HG03108 (cell line): ENCODE results near the gene CISD2.
"Not testable (repeated sequence)": the region's sequence is repeated elsewhere in the genome, so short reads cannot be mapped to it uniquely, and the experiment has no call there.

Experiments used
- ATAC-seq: cut with Tn5 transposase; IDR thresholded peaks from one replicate; pipeline ENCODE4 v1.9.1; 2021; ENCODE audit warnings: moderate library complexity; ENCODE audit not compliant: unreplicated experiment

Gene CISD2

GRCh38 chr4:102849579-102850104 lies 19.1 kb upstream of the CISD2 start:
- ATAC-seq: no peak

- no peak for ATAC-seq
Measured at GRCh38 chr4:102850370-102850769, 18.4 kb upstream of the CISD2 start.

- ATAC-seq: no peak
Measured at GRCh38 chr4:102858828-102859464, 9.8 kb upstream of the CISD2 start.

GRCh38 chr4:102860611-102861324 lies 8.0 kb upstream of the CISD2 start:
- ATAC-seq: no peak

- no peak for ATAC-seq
Measured at GRCh38 chr4:102862016-102862415, 6.8 kb upstream of the CISD2 start.

GRCh38 chr4:102862747-102863146 lies 6.0 kb upstream of the CISD2 start:
- no peak for ATAC-seq

- ATAC-seq: not testable (repeated sequence)
Measured at GRCh38 chr4:102865327-102865726, 3.5 kb upstream of the CISD2 start.

- ATAC-seq: no peak
Measured at GRCh38 chr4:102867278-102868152, 1.3 kb upstream of the CISD2 start.

- ATAC-seq: peak; percentile 36
Measured at GRCh38 chr4:102868153-102868780, 525 bp upstream of the CISD2 start.

GRCh38 chr4:102869569-102870197 lies 891 bp downstream of the CISD2 start:
- ATAC-seq: no peak

- ATAC-seq: no peak
Measured at GRCh38 chr4:102871772-102872171, 3.0 kb downstream of the CISD2 start.

GRCh38 chr4:102877477-102878106 lies 8.8 kb downstream of the CISD2 start:
- ATAC-seq: not testable (repeated sequence)

GRCh38 chr4:102878349-102878748 lies 9.6 kb downstream of the CISD2 start:
- ATAC-seq: not testable (repeated sequence)

GRCh38 chr4:102878901-102879300 lies 10.1 kb downstream of the CISD2 start:
- no peak for ATAC-seq

GRCh38 chr4:102881343-102881742 lies 12.6 kb downstream of the CISD2 start:
- no peak for ATAC-seq

GRCh38 chr4:102883278-102883677 lies 14.5 kb downstream of the CISD2 start:
- ATAC-seq: no peak

GRCh38 chr4:102888570-102888969 lies 19.8 kb downstream of the CISD2 start:
- ATAC-seq: not testable (repeated sequence)

- ATAC-seq: not testable (repeated sequence)
Measured at GRCh38 chr4:102889866-102890265, 21.1 kb downstream of the CISD2 start.

- ATAC-seq: not testable (repeated sequence)
Measured at GRCh38 chr4:102896547-102896946, 27.8 kb downstream of the CISD2 start.

- not testable (repeated sequence) for ATAC-seq
Measured at GRCh38 chr4:102897610-102898009, 28.8 kb downstream of the CISD2 start.
